C4-2B (cell line): Measurements from ENCODE around the gene TMC5.
"Not testable (repeated sequence)": the region's sequence is repeated elsewhere in the genome, so short reads cannot be mapped to it uniquely, and the experiment has no call there.

Source experiments
- H3K27ac ChIP-seq: fragments of 450-650 bp; 2 replicates; pipeline ENCODE4 v1.5.1; 2017
- CTCF ChIP-seq: fragments of 450-650 bp; conservative IDR thresholded peaks from 2 replicates; pipeline ENCODE4 v1.5.1; 2017; ENCODE audit warnings: mild to moderate bottlenecking
- ZFX ChIP-seq: fragments of 450-650 bp; IDR thresholded peaks from 2 replicates; pipeline ENCODE4 v1.6.1; 2017

The TMC5 gene

DNA sequence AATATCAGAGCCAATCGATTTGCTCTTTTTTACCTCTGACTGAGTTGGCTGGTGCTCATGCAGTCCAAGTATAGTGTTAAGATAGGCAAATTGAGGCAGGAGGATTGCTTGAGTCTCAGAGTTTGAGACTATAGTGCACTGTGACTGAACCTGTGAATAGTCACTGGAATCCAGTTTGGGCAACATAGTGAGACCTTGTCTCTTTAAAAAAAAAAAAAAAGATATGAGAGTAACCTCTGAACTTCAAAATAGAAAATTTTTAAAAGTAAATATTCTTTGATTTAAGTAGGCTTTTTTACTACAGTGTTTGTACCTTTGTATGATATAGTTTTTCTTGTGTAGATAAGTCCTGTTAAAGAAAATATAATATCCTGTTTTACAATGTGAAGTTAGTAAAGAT lies 109.5 kb downstream of the TMC5 start:
- TF ChIP-seq ZFX (no peak), CTCF (no peak)
- H3K27ac ChIP-seq: no peak overlapping the region

DNA sequence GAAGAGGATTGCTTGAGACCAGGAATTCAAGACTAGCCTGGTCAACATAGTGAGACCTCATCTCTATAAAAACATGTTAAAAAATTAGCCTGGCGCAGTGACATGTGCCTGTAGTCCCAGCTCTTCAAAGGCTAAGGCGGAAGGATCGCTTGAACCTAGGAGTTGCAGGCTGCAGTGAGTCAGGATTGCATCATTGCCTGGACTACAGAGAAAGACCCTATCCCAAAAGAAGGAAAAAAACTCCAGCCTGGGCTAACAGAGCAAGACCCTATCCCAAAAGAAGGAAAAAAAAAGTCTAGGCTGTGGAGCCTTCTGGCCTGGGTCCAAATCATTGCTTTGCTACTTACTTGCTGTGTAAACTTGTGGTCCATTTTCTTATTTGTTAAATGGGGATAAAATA lies 111.0 kb downstream of the TMC5 start:
- TF ChIP-seq CTCF (no peak), ZFX (no peak)
- H3K27ac ChIP-seq: no peak overlapping the region

- TF ChIP-seq CTCF: no peak
- no peak overlapping the region for H3K27ac ChIP-seq
These were observed 114.9 kb downstream of the TMC5 start for GRCh38 chr16:19532601-19533000.

DNA sequence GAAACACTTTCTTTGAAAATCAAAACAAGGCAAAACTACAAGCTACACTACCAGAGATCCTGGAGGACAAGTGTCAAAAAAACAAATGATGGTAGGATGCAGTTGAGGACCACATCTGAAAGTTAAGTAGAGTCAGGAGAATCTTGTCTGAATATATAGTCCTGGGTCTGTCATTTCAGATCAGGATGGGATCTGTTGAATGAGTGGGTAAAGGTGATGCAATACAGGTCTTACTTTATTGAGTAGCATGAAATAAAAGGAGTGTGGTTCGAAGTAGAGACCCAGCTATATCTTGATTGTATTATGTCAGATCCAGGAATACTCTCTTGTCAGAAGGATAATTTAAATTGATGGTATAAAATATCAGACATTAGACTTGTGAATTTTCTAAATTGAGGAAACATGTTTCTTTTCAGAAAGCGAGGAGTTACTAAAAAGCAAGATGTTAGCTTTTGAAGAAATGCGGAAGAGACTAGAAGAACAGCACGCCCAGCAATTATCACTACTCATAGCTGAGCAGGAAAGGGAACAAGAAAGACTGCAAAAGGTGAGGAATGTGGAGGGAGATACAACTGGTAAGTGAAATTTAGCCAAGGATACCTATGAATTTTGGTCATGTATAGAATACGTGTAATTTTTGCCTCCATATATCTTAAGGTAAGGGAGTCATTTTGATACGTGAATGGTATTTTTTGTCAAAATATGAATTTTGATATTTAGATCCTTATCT lies 122.7 kb downstream of the TMC5 start:
- TF ChIP-seq ZFX (no peak), CTCF (no peak)
- no peak overlapping the region for H3K27ac ChIP-seq

DNA sequence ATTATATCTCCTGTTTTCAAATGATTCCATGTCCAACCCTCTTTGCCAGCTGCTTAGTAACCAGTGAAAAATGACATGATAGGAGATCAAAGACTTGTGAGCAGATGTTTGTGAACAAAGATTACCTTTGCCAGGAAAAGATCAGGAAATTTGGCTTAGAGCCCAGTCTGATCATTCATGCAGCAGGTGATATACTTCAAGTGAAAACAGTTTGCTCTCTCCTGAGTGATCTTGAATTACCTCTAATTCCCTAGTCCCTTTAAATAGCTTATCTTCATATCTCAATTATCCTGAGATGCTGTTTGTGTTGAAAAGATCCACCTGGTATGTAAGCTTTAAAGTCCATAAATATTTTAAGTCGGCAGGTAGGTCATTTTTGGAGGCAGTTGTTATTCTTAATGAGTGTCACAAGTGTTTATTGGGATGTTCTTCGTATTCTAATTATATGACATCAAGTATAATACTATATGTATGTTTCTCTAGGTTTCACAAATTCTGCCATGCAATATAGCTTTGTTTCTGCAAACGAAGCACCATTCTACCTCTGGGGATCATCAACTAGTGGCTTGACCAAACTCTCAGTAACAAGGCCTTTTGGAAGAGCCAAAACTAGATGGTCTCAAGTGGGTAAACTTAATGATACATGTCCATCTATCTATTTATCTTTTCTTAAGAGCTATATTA lies 124.6 kb downstream of the TMC5 start:
- TF ChIP-seq ZFX: no peak
- TF ChIP-seq CTCF: no peak
- no peak overlapping the region for H3K27ac ChIP-seq

GRCh38 chr16:19543278-19543996 lies 125.8 kb downstream of the TMC5 start:
- H3K27ac ChIP-seq: not testable (repeated sequence)

DNA sequence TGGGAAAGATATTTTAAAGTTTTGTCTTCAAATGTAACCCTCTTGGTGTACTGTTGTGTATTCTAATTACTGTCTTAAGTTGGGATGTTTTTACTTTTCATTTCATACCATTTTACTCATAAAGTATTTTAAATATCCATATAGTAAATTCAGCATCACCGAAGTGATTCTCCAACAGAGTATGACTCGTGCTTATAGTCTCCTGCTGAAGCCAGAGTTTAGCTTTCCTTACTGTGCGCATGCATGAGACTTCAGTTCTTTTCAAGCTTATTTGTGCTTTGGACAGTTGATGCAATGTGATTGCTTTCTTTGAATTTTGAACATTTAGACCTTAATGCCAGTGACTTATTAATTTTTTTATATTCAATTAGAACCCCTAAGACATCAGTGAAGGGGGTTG lies 130.5 kb downstream of the TMC5 start:
- H3K27ac ChIP-seq: no peak overlapping the region
- no peak for TF ChIP-seq CTCF
- TF ChIP-seq ZFX: no peak
